Trophoblast cell (in vitro differentiated cells and primary cell): ENCODE results near the gene FNIP1.

Source experiments
- DNase-seq, 2 donors: peaks; one replicate each; pipeline ENCODE4 v3.0.0-alpha.2; 2016
- H2AFZ ChIP-seq: 2 replicates; pipeline ENCODE4 v1.6.1; 2013; ENCODE audit warnings: low read length, moderate library complexity, mild to moderate bottlenecking; ENCODE audit not compliant: insufficient read depth, poor library complexity
- H2AK5ac ChIP-seq: 2 replicates; pipeline ENCODE4 v1.6.1; 2013; ENCODE audit warnings: mild to moderate bottlenecking, low read length
- H2BK120ac ChIP-seq: 2 replicates; pipeline ENCODE4 v1.6.1; 2013; ENCODE audit warnings: low read length, mild to moderate bottlenecking, moderate library complexity; ENCODE audit not compliant: insufficient read depth, poor library complexity
- H2BK12ac ChIP-seq: 2 replicates; pipeline ENCODE4 v1.6.1; 2013; ENCODE audit warnings: mild to moderate bottlenecking, low read length, moderate library complexity
- H2BK5ac ChIP-seq: 2 replicates; pipeline ENCODE4 v1.6.1; 2013; ENCODE audit warnings: low read length, low read depth, moderate library complexity, mild to moderate bottlenecking; ENCODE audit not compliant: poor library complexity
- H3K14ac ChIP-seq: 2 replicates; pipeline ENCODE4 v1.6.1; 2013; ENCODE audit warnings: mild to moderate bottlenecking, low read length
- H3K18ac ChIP-seq: 2 replicates; pipeline ENCODE4 v1.6.1; 2013; ENCODE audit warnings: mild to moderate bottlenecking, low read length
- H3K23ac ChIP-seq: 2 replicates; pipeline ENCODE4 v1.6.1; 2013; ENCODE audit warnings: low read length
- H3K27ac ChIP-seq: 2 replicates; pipeline ENCODE4 v1.5.1; 2013; ENCODE audit warnings: low read depth, mild to moderate bottlenecking, inconsistent platforms, low read length, moderate library complexity
- H3K27me3 ChIP-seq: 2 replicates; pipeline ENCODE4 v1.6.1; 2013; ENCODE audit warnings: inconsistent platforms, mild to moderate bottlenecking, low read length, moderate library complexity; ENCODE audit not compliant: insufficient read depth
- H3K36me3 ChIP-seq, 2 experiments: 1 replicate in 1 of 2; 2 replicates in 1 of 2; pipeline ENCODE4 v1.6.1; 2013; ENCODE audit warnings: low read length in 2 of 2, mild to moderate bottlenecking in 2 of 2, moderate library complexity in 1 of 2; ENCODE audit not compliant: insufficient read depth in 2 of 2, control insufficient read depth in 1 of 2
- H3K4ac ChIP-seq: 2 replicates; pipeline ENCODE4 v1.6.1; 2013; ENCODE audit warnings: low read depth, mild to moderate bottlenecking, low read length, moderate library complexity
- H3K4me1 ChIP-seq, 2 experiments: 1 replicate in 1 of 2; 2 replicates in 1 of 2; pipeline ENCODE4 v1.6.1; 2013; ENCODE audit warnings: low read length in 2 of 2, mild to moderate bottlenecking in 2 of 2, moderate library complexity in 1 of 2; ENCODE audit not compliant: insufficient read depth in 2 of 2, control insufficient read depth in 1 of 2
- H3K4me2 ChIP-seq: 2 replicates; pipeline ENCODE4 v1.6.1; 2013; ENCODE audit warnings: inconsistent platforms, mild to moderate bottlenecking, low read length, moderate library complexity
- H3K4me3 ChIP-seq: 2 replicates; pipeline ENCODE4 v1.5.1; 2013; ENCODE audit warnings: mild to moderate bottlenecking, low read depth, low read length, inconsistent platforms
- H3K79me1 ChIP-seq: one replicate; pipeline ENCODE4 v1.6.1; 2013; ENCODE audit warnings: low read length
- H3K79me2 ChIP-seq: 2 replicates; pipeline ENCODE4 v1.6.1; 2013; ENCODE audit warnings: low read length, mild to moderate bottlenecking; ENCODE audit not compliant: control insufficient read depth, insufficient read depth, poor library complexity
- H3K9ac ChIP-seq: 2 replicates; pipeline ENCODE4 v1.6.1; 2013; ENCODE audit warnings: mild to moderate bottlenecking, low read length
- H3K9me3 ChIP-seq: 2 replicates; pipeline ENCODE4 v1.6.1; 2013; ENCODE audit warnings: low read depth, mild to moderate bottlenecking, control low read depth, inconsistent platforms, low read length; ENCODE audit not compliant: insufficient read depth
- H4K12ac ChIP-seq: 2 replicates; pipeline ENCODE4 v1.6.1; 2013; ENCODE audit warnings: low read depth, mild to moderate bottlenecking, low read length, moderate library complexity
- H4K8ac ChIP-seq: 2 replicates; pipeline ENCODE4 v1.6.1; 2013; ENCODE audit warnings: low read depth, mild to moderate bottlenecking, low read length, moderate library complexity
- H4K91ac ChIP-seq: one replicate; pipeline ENCODE4 v1.6.1; 2013; ENCODE audit warnings: low read depth, mild to moderate bottlenecking, low read length, moderate library complexity
- WGBS: extraction: QIAGEN DNeasy Blood & Tissue Kit; methylation state at CpG from one replicate; pipeline ENCODE4 v1.1.7; 2013; ENCODE audit warnings: missing lambda C conversion rate; ENCODE audit not compliant: insufficient read length, insufficient coverage; ENCODE audit errors: extremely low coverage; 5-methylcytosine and 5-hydroxymethylcytosine counted together

The FNIP1 gene

GRCh38 chr5:131637694-131638093, 159.1 kb downstream of the FNIP1 start:
- no peak overlapping the region for H2AK5ac ChIP-seq
- no peak overlapping the region for H2BK5ac ChIP-seq
- H3K36me3 ChIP-seq, result no peaks in the 10 kb centered on the region
- peaks cover 11% of the 10 kb centered on the region for H3K79me1 ChIP-seq
- peaks cover 10% of the 10 kb centered on the region for H3K79me2 ChIP-seq
- no peak overlapping the region for H3K23ac ChIP-seq
- no peak overlapping the region for H3K18ac ChIP-seq
- H3K4ac ChIP-seq, result no peak overlapping the region
- no peak overlapping the region for H4K91ac ChIP-seq
- H2AFZ ChIP-seq, result no peak overlapping the region
- H3K27ac ChIP-seq, result no peak overlapping the region
- no peak overlapping the region for H3K9ac ChIP-seq
- no CpG with 5 or more reads among the region's 4 CpGs for WGBS
- H3K4me1 ChIP-seq, result no peaks in the 10 kb centered on the region
- no peak overlapping the region for H2BK12ac ChIP-seq
- no peak overlapping the region for H2BK120ac ChIP-seq
- no peaks in the 10 kb centered on the region for H3K9me3 ChIP-seq
- DNase-seq, result no peak
- no peaks in the 10 kb centered on the region for H3K27me3 ChIP-seq
- no peak overlapping the region for H3K14ac ChIP-seq
- H3K4me3 ChIP-seq, result no peak overlapping the region
- no peak overlapping the region for H4K12ac ChIP-seq
- H4K8ac ChIP-seq, result no peak overlapping the region
- H3K4me2 ChIP-seq, result no peak overlapping the region

GRCh38 chr5:131635684-131636572, 160.9 kb downstream of the FNIP1 start:
- Histone ChIP-seq H2BK5ac (peak overlapping the region; percentile 79), H3K4me2 (peak overlapping the region; percentile 94), H3K79me1 (peaks cover 11% of the 10 kb centered on the region), H3K14ac (peak overlapping the region; percentile 76), H3K4me1 (no peaks in the 10 kb centered on the region), H2AFZ (peak overlapping the region; percentile 68), H2AK5ac (peak overlapping the region; percentile 49), H3K4me3 (peak overlapping the region; percentile 66), H3K23ac (no peak overlapping the region), H3K4ac (peak overlapping the region; percentile 80), H3K18ac (peak overlapping the region; percentile 72), H2BK12ac (no peak overlapping the region), H4K8ac (peak overlapping the region; percentile 89), H3K36me3 (no peaks in the 10 kb centered on the region), H3K9ac (peak overlapping the region; percentile 46), H3K9me3 (no peaks in the 10 kb centered on the region), H3K27me3 (no peaks in the 10 kb centered on the region), H4K12ac (peak overlapping the region; percentile 71), H4K91ac (peak overlapping the region; percentile 72), H3K79me2 (peaks cover 11% of the 10 kb centered on the region), H2BK120ac (peak overlapping the region; percentile 76), H3K27ac (peak overlapping the region; percentile 97)
- no CpG with 5 or more reads among the region's 24 CpGs for WGBS
- DNase-seq, result peak in 1 of 2 donors; percentile 90

GRCh38 chr5:131634996-131635683, 161.7 kb downstream of the FNIP1 start, which contains the start of gene RAPGEF6:
Gene RAPGEF6 (minus strand): TSS chr5:131635229. CDS start chr5:131635030, 199 bp downstream.
- no CpG with 5 or more reads among the region's 55 CpGs for WGBS
- Histone ChIP-seq H3K36me3 (no peaks in the 10 kb centered on the region), H4K8ac (peak within 1 kb of the TSS; percentile 89), H3K23ac (no peak within 1 kb of the TSS), H2AFZ (peak within 1 kb of the TSS; percentile 90), H3K9me3 (no peaks in the 10 kb centered on the region), H3K4me2 (peak within 1 kb of the TSS; percentile 94), H3K18ac (peak within 1 kb of the TSS; percentile 98), H4K91ac (peak within 1 kb of the TSS; percentile 89), H3K14ac (peak within 1 kb of the TSS; percentile 94), H3K27me3 (no peaks in the 10 kb centered on the region), H2BK5ac (peak within 1 kb of the TSS; percentile 83), H3K27ac (peak within 1 kb of the TSS; percentile 97), H3K4me1 (no peaks in the 10 kb centered on the region), H3K79me1 (peaks cover 11% of the 10 kb centered on the region), H3K4ac (peak within 1 kb of the TSS; percentile 80), H3K79me2 (peaks cover 11% of the 10 kb centered on the region), H4K12ac (peak within 1 kb of the TSS; percentile 96), H2BK12ac (peak within 1 kb of the TSS; percentile 69), H3K9ac (peak within 1 kb of the TSS; percentile 94), H2AK5ac (peak within 1 kb of the TSS; percentile 49), H3K4me3 (peak within 1 kb of the TSS; percentile 97), H2BK120ac (peak within 1 kb of the TSS; percentile 93)
- DNase-seq, result peak; percentile 99 to 100

GRCh38 chr5:131634666-131634995, 162.2 kb downstream of the FNIP1 start:
- Histone ChIP-seq H2BK120ac (peak overlapping the region; percentile 93), H3K4ac (peak overlapping the region; percentile 80), H3K79me1 (peaks cover 11% of the 10 kb centered on the region), H2BK5ac (peak overlapping the region; percentile 83), H3K4me1 (no peaks in the 10 kb centered on the region), H3K18ac (peak overlapping the region; percentile 98), H3K14ac (peak overlapping the region; percentile 94), H3K4me3 (peak overlapping the region; percentile 97), H3K4me2 (peak overlapping the region; percentile 85), H4K8ac (peak overlapping the region; percentile 88), H2BK12ac (peak overlapping the region; percentile 69), H3K36me3 (no peaks in the 10 kb centered on the region), H2AFZ (peak overlapping the region; percentile 90), H4K91ac (peak overlapping the region; percentile 89), H3K9ac (peak overlapping the region; percentile 94), H3K23ac (no peak overlapping the region), H2AK5ac (peak overlapping the region; percentile 26), H3K27ac (peak overlapping the region; percentile 73), H3K27me3 (no peaks in the 10 kb centered on the region), H3K9me3 (no peaks in the 10 kb centered on the region), H4K12ac (peak overlapping the region; percentile 96), H3K79me2 (peaks cover 11% of the 10 kb centered on the region)
- WGBS, result no CpG with 5 or more reads among the region's 21 CpGs
- DNase-seq, result peak; percentile 60 to 69
